NCI-H2196 treated with DMSO at 0.1 percent for 48 hours (cell line): ENCODE results near the gene PDE6B.
"Not testable (repeated sequence)": the region's sequence is repeated elsewhere in the genome, so short reads cannot be mapped to it uniquely, and the experiment has no call there.

Experiments
- DNase-seq: peaks from one replicate; lab custom pipeline; 2025; ENCODE audit not compliant: unreplicated experiment; lab: John Stamatoyannopoulos, UW

Gene PDE6B

DNA sequence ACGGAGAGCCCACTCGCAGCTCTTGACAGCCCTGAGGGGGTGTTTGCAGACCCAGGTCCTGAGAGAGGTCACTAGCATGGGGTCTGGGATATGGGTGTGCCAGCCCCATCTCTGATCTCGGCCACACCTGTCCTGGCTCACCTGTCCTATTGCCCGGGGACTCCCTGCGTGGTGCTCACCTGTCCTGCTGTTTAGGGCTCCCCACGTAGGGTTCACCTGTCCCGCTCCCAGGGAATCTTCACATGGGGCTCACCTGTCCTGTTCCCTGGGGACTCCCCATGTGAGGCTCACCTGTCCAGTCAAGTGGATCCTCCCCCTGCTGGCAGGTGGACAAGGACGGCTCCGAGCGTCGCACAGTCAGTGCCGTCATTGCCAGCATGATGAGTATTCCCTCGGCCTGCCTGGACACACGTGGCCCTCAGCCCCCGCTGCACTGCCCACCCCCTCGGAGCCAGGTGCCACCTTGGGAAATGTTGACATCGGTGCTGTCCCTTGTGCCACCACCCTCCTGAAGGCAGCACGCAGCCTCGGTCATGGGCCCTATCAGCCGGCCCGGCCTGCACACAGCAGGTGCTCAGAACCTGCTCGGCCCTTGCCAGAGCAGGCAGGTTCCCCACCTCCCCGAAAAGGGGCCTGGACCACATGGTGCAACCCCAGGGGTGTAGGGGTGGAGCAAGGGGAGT lies 57.3 kb downstream of the PDE6B start:
- DNase-seq: no peak

DNA sequence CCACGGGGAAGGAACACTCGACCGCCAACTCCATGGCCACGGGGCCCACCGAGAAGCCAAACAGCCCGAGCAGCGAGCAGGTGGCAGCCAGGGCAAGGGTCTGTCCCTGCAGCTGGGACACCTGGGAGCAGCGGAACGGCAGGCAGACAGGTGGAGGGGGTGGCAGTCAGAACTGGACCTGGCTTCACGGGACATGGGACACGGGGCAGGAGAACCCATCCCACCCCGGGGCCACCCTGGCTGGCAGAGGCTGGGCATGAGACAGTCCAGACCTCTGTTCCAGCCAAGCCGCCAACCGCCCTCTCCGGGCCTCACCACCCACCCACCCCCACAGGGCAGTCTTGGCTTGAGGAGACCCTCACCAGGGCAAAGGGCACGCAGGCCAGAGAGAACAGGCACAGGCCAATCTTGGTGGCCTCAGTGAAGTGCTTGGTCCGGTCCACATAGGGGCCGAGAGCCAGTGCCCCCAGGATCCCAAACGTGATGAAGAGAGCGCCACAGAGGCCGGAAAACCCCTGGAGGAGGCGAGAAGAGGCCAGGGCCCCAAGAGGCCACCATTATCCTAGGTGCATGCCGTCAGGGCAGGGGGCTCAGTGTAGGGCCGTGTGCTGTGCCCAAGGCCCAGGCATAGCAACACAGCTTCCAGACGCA lies 58.0 kb downstream of the PDE6B start:
- no peak for DNase-seq

DNA sequence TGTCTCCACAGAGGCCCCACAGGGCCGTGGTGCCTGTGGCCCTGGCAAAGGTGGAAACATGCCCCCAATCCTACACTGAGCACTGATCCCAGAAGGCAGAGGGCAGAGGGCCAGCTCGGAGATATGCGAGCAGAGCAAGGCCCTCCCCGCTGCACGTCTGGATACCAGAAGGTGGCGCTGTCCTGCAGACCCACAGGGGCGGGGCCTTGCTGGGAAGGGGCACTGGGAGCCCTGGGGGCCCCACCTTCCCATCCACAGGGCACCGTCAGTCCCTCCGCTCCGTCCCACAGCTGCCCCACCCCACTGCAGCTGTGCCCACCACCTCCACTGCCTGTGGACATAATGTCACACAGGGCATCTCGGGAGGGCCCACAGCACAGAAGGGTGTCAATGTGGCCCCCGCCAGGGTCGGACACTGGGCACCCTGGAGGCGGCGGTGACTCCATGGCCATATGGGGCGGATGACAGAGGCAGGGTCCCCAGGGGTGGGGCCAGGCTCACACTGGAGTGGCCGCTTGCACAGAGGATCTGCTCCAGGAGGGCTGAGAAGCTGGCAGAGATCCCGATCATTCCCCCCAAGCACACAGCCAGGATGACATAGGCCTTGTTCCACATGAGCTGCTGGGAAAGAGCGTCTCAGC lies 58.7 kb downstream of the PDE6B start:
- DNase-seq: peak; percentile 62

DNA sequence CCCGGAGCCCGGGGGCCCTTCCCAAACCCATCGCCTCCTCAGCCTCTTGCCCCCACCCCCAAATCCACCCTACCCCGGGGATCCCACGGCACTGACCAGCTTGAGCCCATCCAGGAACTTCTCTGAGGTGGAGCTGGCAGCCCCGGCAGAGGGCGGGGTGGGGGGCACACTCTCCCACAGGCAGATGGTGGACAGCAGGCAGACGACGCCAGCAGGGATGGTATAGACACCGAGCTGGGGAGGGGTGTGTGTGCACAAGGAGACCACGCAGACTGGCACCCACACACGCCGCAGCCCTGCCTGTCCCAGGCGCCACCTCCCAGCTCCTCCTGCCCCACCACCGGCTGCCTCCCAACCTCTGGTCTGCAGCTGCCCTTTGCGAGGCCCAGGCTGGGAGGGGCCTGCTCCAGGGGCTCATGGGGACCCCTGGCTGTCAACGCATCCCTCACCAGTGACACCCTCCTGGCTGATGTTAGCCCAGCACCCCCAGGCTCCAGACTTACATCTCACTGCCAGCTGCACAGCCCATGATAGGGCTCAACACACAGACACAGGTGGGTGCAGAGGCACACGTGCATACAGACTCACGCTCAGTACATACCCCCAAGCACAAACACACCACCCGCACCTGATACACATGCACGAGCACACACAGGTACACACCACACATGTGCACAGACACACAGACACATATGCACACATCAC lies 59.4 kb downstream of the PDE6B start:
- DNase-seq: no peak

DNA sequence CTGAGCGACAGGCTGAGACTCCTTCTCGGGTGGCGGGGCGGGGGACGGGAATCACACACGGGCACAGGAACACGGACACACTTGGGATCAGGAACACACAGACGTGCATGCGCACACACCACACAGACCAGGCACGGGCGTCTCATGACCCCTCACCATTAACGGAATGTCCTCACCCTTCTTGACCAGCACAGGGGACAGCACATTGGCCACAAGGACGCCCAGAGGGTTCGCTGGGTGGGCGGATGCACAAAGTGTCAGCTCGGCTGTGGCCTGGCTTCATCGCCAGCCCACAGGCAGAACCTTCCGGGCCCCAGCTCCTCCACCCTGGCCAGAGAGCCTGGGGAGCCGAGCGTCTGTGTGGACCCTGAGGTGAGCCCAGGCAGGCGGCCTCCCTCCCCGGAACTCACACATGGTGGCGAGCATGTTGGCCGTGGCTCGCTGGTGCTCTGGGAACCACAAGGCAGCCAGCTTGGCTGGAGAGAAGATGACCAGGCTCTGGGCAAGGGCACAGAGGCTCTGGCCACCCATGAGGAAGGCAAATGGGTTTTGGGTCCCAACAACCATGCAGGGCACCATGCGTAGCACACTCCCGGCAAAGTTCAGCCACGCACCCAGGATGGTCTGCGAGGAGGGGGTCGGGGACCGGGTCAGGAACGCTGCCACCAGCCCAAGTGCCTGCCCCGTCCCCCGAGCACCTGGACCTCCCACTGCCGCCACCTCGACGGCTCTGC lies 60.5 kb downstream of the PDE6B start:
- no peak for DNase-seq

DNA sequence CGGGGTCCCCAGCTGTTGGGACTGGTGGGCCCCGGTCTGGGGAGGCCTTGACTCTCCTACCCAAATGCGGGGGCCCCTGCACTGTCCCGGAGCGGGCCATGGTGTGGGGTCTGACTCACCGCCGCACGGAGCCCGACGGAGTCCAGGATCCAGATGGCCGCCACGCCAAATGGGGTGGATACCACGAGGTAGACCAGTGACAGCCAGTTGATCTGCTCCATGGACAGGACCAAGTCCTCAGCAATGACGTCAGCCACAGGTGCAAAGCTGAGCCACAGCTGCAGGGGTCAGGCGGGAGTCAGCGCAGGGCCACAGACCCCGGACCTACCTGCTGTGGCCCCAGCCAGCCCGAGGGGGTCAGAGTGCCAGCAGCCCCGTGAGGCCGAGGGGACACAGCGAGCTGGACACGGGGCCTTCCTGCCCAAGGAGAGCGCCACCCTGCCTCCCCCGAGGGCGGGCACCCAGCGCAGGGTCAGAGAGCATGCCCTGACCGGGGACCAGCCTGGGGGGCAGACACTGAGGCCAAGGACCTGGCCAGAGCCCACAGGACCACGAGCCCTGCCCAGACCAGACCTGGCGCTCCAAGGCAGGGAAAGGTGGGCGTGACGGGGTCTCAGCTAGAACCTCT lies 61.2 kb downstream of the PDE6B start:
- DNase-seq: no peak

DNA sequence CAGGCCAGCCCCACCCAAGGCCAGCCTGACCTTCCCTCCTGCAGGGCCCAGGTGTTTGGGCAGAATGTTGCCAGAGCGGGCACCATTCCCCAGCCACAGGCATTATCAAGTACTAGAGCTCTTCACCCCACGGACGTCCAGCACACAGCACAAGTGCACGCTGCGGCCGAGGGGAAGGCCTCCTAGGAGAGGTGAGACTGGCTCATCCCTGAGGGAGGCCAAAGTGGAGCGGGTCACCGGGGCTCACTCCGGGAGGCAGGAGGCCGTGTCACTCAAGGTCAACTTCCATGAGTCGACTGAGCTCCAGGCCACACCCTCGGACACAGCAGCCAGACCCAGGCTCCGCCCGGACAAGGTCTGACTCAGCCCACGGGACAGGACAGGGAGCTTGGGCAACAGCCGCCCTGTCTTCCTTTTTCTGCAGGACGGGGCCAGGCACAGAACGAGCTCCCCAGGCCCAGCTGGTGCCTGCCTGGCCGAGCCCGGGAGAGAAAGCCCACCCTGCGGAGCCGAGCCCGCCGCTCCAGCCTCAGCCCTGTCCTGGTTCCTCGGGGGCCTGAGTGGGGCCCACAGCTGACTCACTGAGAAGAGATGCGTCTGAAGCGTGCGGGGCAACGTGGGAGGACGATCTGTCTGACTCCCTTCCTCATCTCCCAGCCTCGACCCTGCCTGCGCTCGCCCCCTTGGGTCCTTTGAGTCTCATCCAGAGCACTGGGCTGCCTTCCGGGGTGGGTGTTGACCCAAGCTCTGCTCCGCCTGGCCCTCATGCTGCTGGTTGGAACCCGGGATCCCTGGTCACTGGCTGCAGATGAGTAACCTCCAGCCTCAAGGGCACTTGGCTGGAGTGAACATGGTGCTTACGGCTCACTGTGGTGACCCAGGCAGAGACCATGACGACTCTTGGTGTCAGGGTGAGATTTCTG lies 61.9 kb downstream of the PDE6B start:
- DNase-seq: no peak

DNA sequence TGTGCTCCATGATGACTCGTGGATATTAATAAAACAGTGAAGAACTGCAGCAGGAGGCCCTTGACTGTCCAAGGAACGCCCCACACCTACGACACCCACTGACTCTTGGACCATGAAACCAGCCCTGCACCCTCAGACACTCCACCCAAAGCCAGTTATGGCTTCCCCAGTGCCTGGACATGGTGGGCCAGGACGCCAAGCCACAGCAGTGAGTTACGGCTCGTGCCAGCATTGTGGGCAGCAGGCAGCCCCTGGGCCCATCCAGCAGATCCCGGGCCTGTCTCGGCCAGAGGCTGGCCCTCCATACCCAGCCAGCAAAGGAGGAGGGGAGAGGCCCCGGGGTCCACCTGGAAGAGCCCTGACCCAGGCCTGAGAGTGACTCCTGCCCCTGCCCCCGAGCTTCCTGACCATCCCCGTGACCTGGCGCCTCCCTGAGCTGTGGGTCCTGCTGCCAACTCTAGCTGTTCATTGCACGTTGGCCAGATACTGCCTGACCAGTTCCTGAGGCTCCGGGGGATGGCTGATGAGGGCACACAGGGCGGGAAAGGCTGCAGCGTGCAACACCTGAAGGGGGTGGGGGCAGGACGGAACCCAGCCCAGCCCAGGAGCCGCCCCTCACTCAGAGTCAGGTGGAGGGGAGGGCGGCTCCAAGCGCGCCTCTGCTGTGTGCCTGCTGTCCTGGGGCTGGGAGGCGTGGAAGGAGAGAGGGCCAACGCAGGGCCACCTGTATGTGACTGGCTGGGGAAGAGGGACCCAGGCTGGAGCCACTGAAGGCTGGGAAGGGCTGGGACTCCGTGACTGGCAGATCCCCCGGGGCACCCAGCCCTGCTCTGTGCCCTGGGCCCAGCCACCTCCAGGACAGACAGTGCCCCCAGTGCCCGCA lies 62.8 kb downstream of the PDE6B start:
- DNase-seq: no peak

DNA sequence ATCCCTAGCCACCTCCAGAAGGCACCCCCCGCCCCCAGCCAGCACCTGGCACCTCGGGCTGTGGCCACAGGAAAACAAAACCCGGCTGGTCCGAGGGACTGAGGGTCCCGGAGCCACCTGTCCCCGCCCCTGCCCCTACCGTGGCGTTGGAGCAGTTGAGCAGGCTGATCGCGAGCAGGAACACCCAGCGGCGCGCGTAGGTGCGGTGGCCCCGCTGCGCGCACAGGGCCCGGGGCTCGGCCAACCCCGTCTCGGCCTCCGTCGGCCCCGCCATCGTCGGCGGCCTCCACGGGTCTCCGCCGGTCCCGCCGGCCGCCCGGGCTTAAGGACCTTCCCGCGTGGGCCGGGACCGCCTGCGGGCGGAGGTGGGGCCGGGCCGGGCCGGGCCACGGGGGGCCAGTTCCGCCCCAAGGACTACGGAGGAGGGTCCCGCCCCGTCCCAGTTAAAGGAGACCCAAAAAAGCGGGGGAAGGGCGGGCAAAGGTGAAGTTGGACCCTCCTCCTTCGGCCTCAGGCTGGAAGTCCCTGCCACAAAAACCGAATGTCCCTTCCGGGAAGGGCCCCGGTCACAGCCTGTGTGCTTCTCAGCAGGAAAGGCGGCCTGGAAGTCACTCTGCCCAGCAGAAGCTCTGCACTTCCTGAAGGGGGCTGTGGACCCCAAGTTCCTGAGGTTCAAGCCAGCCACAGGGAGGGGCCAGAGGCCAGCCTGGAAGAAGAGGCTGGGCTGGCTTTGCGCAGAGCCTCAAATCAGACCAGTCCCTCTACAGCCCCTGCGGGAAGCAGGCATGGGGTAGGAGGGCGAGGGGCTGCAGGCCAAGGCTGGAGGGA lies 63.7 kb downstream of the PDE6B start, which contains the start of gene SLC49A3:
TSS of gene SLC49A3 (minus strand) at position 298 of the 828 bp plus-strand sequence. CDS start at position 274, 24 bp downstream.
- DNase-seq: no peak

DNA sequence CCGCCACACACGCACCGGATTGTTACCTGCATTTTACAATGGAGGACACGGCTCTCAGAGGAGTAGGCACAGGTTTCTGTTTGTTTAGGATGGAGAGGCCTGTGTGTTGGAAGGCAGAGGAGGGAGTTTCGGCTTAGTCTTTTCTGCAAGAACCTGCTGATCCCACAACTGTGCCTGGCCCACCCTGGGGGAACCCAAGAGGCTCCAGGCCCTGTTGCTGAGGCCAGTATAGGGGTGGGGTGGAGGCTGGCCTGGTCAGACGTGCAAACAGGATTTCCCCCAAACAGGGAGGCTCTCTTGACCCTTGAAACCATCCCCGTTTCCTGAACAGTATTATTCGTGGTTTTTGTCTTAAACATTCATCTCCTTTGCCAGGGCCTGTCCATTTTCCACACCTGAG lies 64.3 kb downstream of the PDE6B start:
- DNase-seq: no peak

DNA sequence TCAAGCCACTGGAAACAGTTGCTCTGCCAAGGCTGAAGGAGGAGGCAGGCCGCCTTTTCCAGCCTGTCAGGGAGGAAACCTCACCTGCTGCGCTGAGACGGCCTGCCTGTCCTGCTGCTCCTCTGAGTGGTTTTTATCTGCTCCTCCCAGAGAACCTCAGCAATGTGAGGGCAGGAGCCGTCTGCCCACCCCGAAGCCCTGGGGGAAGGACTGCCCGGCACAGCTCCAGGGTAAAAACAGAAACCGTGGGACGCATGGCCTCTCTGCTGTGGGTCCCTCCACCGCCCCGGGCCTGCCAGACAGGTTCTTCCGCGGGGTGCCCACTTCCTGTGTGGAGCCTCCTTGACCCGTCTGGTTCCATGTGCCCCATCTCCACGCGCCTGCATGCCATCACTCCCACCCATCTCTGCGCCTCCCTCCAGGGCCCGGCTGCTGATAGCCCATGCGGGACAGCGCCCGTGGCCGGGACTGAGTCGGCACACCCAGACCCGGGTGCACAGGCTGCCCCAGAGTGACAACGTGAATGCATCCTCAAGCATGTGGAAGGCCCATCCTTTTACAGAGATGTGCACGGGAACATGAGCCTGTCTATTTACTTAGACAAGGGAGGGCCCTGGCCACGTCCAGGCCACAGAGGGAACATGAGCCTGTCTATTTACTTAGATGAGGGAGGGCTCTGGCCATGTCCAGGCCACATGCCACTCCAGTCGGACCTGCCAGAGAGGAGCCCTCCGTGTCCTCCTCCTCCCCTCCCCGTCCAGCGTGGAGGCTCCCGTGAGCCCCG lies 67.6 kb downstream of the PDE6B start:
- DNase-seq: no peak

DNA sequence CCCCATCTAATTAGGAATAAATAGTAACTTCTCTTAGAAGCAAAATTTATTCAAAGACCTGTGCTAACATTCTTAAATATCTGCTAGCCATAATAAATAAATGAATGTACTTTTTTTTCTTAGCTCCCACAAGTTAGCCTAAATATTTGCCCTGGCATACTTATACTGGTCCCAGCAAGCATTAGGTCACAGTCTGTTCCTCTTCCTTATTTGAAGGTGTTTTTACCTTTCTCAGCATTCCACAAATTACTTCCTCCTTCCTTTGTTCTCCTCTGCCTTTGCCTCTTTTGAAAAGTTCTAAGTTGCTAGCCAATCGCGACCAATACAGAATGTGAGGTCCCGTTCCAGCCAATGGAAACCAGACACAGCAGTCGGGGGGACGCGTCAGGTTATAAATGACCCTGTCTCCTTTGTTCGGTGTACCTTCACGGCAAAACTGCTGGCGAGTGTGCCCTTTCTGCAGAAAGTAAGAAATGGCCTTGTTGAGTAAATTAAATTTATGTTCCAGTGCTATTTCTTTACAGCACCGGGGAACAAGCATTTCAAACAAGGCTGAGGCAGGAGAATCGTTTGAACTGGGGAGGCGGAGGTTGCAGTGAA lies 69.1 kb downstream of the PDE6B start:
- DNase-seq: not testable (repeated sequence)

DNA sequence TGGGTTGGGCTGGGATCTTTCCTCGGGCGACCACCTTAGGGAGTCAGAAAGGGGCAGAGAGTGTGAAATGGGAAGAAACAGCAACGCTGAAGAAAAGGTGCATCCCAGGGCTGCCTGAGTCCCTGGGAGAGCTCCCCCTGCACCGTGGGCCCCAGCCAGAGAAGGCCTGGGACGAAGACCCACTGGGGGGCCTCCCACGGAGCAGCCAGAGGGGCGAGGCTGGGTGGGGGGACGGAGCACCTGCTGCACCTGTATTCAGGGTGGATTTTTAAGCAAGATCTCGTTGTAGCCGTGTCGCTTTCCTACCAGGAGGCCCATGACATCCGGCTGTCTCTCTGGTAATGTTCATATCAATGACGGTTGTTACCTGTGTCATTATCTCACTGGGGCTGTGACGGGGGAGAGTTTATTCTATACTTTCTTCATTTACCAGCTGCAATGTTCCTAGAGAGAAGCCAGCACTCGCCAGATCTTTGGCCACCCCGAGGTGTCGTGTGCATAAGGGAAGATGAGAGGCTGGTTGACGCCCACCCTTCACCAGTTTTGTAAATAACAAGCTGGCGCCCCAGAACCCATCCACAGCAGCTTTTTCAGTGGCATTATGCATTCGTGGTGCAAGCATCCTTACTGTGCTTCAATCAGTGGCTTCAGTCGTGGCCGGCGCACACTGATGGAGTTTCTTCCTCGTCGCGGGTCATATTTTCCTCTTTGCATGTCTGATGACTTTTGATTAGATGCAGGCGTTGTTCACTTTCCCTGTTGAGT lies 74.6 kb downstream of the PDE6B start:
- DNase-seq: no peak

DNA sequence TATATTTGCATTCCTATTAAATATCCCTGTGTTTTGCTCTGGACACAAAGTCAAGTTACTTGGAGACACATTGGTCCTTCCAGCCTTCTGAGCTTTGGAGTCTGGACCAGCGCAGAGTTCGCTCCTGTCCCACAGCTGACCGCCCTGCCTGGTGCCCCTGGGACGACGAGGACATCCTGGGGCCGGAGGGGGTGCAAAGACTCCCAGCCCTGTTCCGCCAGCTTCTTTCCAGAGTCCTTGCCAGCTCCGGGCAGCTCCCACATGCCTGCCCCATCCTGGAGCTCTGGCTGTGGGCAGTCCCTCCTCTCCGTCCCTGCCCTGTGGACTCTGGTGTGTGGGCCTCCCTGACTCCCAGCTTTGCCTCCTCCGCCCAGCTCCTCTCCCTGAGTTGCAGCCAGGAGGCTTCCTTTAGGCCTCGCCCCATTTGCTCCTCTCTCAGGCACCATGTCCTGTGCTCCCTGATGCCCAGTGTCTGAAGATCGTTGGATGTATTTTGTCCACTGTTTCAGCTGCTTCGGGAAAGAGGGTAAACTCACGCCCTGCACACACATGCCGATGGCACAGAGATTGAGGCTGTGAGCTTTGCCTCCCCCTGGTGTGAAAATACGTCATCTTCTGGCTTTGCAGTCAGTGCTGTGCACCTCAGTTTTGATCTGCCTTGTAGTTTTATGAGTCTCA lies 75.4 kb downstream of the PDE6B start:
- no peak for DNase-seq

DNA sequence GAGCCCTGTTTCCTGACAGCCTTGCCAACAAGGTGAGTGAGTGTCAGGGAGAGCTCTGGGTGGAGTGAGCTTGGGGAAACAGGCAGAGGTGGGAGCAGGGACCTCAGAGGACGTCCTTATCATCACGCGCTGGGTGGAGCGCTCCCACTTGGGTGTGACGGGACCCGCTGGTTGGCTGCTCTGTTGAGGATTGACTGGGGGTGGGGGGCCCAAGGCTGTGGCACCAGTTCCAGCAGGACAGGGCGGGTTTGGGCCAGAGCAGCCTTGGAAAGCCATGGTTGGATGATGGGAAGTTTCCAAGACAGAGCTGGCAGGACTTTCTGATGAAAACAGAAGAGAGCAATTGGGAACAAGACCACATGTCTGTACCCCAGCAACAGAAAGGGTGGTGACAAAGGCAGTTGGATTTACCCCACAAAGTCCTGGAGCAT lies 77.3 kb downstream of the PDE6B start:
- DNase-seq: no peak
